K562 (cell line): ENCODE data around the gene AFF3. TPM values are rescaled to one million over a fixed set of nuclear protein-coding genes. Genes with fewer than 3 reads are reported as not detected.
A peak's percentile ranks its signal among the peaks of the same experiment; 100 is the strongest.

ENCODE experiments used
- BMI1 ChIP-seq: fragments of 150-350 bp; IDR thresholded peaks from 2 replicates; pipeline ENCODE4 v1.6.1; 2014; ENCODE audit warnings: low read length
- CBX1 ChIP-seq: sonication (generic); IDR thresholded peaks from 2 replicates; pipeline ENCODE4 v1.6.1; 2016; ENCODE audit warnings: antibody characterized with exemption, low read depth, mild to moderate bottlenecking
- CREB3 ChIP-seq: fragments of 450-650 bp; conservative IDR thresholded peaks from 2 replicates; pipeline ENCODE4 v1.6.1; 2016; ENCODE audit warnings: missing genetic modification characterization, low read depth, mild to moderate bottlenecking, missing compliant biosample characterization, moderate library complexity
- CSDE1 ChIP-seq, 2 experiments: fragments of 450-650 bp; IDR thresholded peaks; 2 replicates each; pipeline ENCODE4 v1.6.1; 2016; ENCODE audit warnings: mild to moderate bottlenecking in 1 of 2
- E2F4 ChIP-seq: sonication (generic); formaldehyde crosslinking; IDR thresholded peaks from 2 replicates; pipeline ENCODE4 v1.8.0; 2022; ENCODE audit warnings: mild to moderate bottlenecking, low read depth, missing genetic modification reagents
- FOXJ3 ChIP-seq: sonication (generic); formaldehyde crosslinking; IDR thresholded peaks from 2 replicates; pipeline ENCODE4 v1.4.0; 2020; ENCODE audit warnings: mild to moderate bottlenecking, missing genetic modification reagents
- GTF3C2 ChIP-seq: IDR thresholded peaks from 3 replicates; pipeline ENCODE4 v1.6.1; 2011; ENCODE audit warnings: borderline replicate concordance, mild to moderate bottlenecking, moderate library complexity; ENCODE audit not compliant: insufficient read length; ENCODE audit errors: extremely low read depth
- JUNB ChIP-seq: fragments of 450-650 bp; formaldehyde crosslinking; conservative IDR thresholded peaks from 2 replicates; pipeline ENCODE4 v1.4.0; 2020; ENCODE audit warnings: mild to moderate bottlenecking
- MAFF ChIP-seq: IDR thresholded peaks from 2 replicates; pipeline ENCODE4 v1.6.1; 2012; ENCODE audit warnings: low read length, improper control_type of control experiment
- PBX2 ChIP-seq, 2 experiments: IDR thresholded peaks in 1 of 2; conservative IDR thresholded peaks in 1 of 2; 2 replicates each; pipeline ENCODE4 v1.6.1; 2016; ENCODE audit warnings: low read depth in 2 of 2, mild to moderate bottlenecking in 1 of 2, missing compliant biosample characterization in 1 of 2, missing genetic modification characterization in 1 of 2, moderate library complexity in 1 of 2
- PHB ChIP-seq: fragments of 250-450 bp; sonication (Bioruptor Pico); IDR thresholded peaks from 2 replicates; pipeline ENCODE4 v1.5.0; 2021
- RAD21 ChIP-seq, 2 experiments: fragments of 250-450 bp in 1 of 2; fragments of 450-650 bp in 1 of 2; sonication (Bioruptor Pico) in 1 of 2; formaldehyde crosslinking in 1 of 2; IDR thresholded peaks in 1 of 2; conservative IDR thresholded peaks in 1 of 2; 2 replicates each; pipeline versions ENCODE4 v1.4.0 to v1.8.0; 2020 to 2022; ENCODE audit warnings: mild to moderate bottlenecking in 2 of 2, moderate library complexity in 1 of 2
- SRSF9 ChIP-seq: fragments of 200-400 bp; formaldehyde crosslinking; IDR thresholded peaks from 2 replicates; pipeline ENCODE4 v1.6.1; 2017; ENCODE audit warnings: low read depth, low read length, borderline replicate concordance
- TRIM24 ChIP-seq, 2 experiments: fragments of 450-650 bp; IDR thresholded peaks; 2 replicates each; pipeline ENCODE4 v1.6.1; 2016
- U2AF1 ChIP-seq: fragments of 200-400 bp; formaldehyde crosslinking; optimal IDR thresholded peaks from 2 replicates; pipeline ENCODE3; 2017; ENCODE audit warnings: mild to moderate bottlenecking, low read depth, low read length, moderate library complexity
- ZNF518B ChIP-seq: fragments of 250-450 bp; sonication (Bioruptor Pico); IDR thresholded peaks from 2 replicates; pipeline ENCODE4 v1.5.0; 2021; ENCODE audit warnings: mild to moderate bottlenecking, moderate library complexity
- polyA plus RNA-seq, 8 experiments: library from polyadenylated mRNA; depleted of rRNA in 4 of 8; stranded (reverse) in 5 of 8; unstranded in 3 of 8; fragments of >200 nt; fragmentation: Nextera tagmentation in 2 of 8; fragmentation: Illumina TruSeq in 1 of 8; extraction: Ambion mirVana in 2 of 8; extraction: Trizol in 1 of 8; gene quantifications; 2 replicates each; pipeline versions ENCODE4 v1.2.1 to v1.2.3, GENCODE V29; 2011 to 2014; ENCODE audit warnings: inconsistent platforms in 1 of 8, missing spikeins in 1 of 8
- total RNA-seq, 7 experiments: library from RNA; depleted of rRNA in 6 of 7; stranded (reverse); fragments of >200 nt in 6 of 7; fragmentation: Illumina TruSeq in 2 of 7; extraction: Trizol in 2 of 7; gene quantifications; 2 replicates each; pipeline versions ENCODE4 v1.2.1 to v1.2.3, GENCODE V29; 2011 to 2021; ENCODE audit warnings: low replicate concordance in 1 of 7

AFF3 gene
- total and polyA plus RNA-seq, 9 of the 15 experiments (the other 6 are each of a cell fraction or from before 2014, with no cell fraction given) = 0.02 to 0.11 TPM; not detected in 7

GRCh38 chr2:99559075-99559662 is 583.2 kb downstream of the AFF3 start (continued):
- TF ChIP-seq E2F4 (CRISPR knock-in tag) = no peak
- TF ChIP-seq FOXJ3 (CRISPR knock-in tag) = no peak
- no peak for TF ChIP-seq JUNB
- TF ChIP-seq SRSF9 = no peak
- TF ChIP-seq PBX2 (CRISPR knock-in tag; IDR thresholded peaks at IDR 0.05; ENCODE audit: low read depth) = no peak
- TF ChIP-seq PBX2 (tag; conservative IDR thresholded peaks at IDR 0.05; ENCODE audit: low read depth) = no peak
- no peak for TF ChIP-seq GTF3C2
- no peak for TF ChIP-seq TRIM24 (IDR thresholded peaks at IDR 0.05)
- TF ChIP-seq PHB (CRISPR knock-in tag) = no peak
- TF ChIP-seq CBX1 = no peak
- peak; percentile 99 to 100 for TF ChIP-seq RAD21 (CRISPR knock-in tag; conservative IDR thresholded peaks at IDR 0.05 in 1 of 2, IDR thresholded peaks at IDR 0.05 in 1 of 2)
- TF ChIP-seq CSDE1 (IDR thresholded peaks at IDR 0.05) = no peak
- no peak for TF ChIP-seq ZNF518B
- TF ChIP-seq U2AF1 = no peak
- no peak for TF ChIP-seq MAFF
- no peak for TF ChIP-seq CREB3 (tag)
- TF ChIP-seq BMI1 = no peak
